Measurements from ENCODE around the gene XRCC1. TPM values are rescaled to one million over a fixed set of nuclear protein-coding genes. Genes with fewer than 3 reads are reported as not detected.

Gene XRCC1
- total RNA-seq, 1 experiment from 2014 or later, result 38.0 TPM

GRCh38 chr19:43578787-43579186 is 3.5 kb upstream of the XRCC1 start:
- no CpG with 5 or more reads among the region's 3 CpGs for WGBS (ENCODE audit: extremely low coverage, insufficient read length, low lambda C conversion rate)
- peaks cover 37 to 51% of the 10 kb centered on the region in 2 experiments for H3K4me1 Mint-ChIP-seq

More at GRCh38 chr19:43578787-43579186, 3.5 kb upstream of the XRCC1 start:
- H2BK12ac ChIP-seq (ENCODE audit: insufficient read length, low read depth, low read length), result no peak overlapping the region
- Mint-ChIP-seq H3K27me3 (ENCODE audit: low read depth) (no peaks in the 10 kb centered on the region), H3K27ac (peak overlapping the region in 1 of 3 experiments; percentile 13; a peak in 1 of 7 replicates), H3K36me3 (ENCODE audit: insufficient read depth in 1 of 3, low read depth in 3 of 3) (peaks cover 2 to 8% (median 3%) of the 10 kb centered on the region in 3 experiments; a peak in 3 of 7 replicates), H3K4me3 (peak overlapping the region; percentile 86 to 92), H3K9me3 (no peaks in the 10 kb centered on the region)
- H3K18ac ChIP-seq (ENCODE audit: insufficient read length, low read depth, low read length), result no peak overlapping the region
- H2AK5ac ChIP-seq (ENCODE audit: insufficient read length, low read length), result no peak overlapping the region
- peaks cover 4% of the 10 kb centered on the region; the same call in 1 of the 2 replicates for H3K4me1 ChIP-seq (ENCODE audit: insufficient read depth, low read length)
- no peak overlapping the region for H2AFZ ChIP-seq (ENCODE audit: low read length)
- no peak overlapping the region for H3T11ph ChIP-seq (ENCODE audit: low read length)
- no peak overlapping the region for H4K5ac ChIP-seq (ENCODE audit: insufficient read length, low read depth, low read length)
- H2BK120ac ChIP-seq (ENCODE audit: low read depth, low read length, poor library complexity, severe bottlenecking), result no peak overlapping the region
- TF ChIP-seq, protein P1, sequence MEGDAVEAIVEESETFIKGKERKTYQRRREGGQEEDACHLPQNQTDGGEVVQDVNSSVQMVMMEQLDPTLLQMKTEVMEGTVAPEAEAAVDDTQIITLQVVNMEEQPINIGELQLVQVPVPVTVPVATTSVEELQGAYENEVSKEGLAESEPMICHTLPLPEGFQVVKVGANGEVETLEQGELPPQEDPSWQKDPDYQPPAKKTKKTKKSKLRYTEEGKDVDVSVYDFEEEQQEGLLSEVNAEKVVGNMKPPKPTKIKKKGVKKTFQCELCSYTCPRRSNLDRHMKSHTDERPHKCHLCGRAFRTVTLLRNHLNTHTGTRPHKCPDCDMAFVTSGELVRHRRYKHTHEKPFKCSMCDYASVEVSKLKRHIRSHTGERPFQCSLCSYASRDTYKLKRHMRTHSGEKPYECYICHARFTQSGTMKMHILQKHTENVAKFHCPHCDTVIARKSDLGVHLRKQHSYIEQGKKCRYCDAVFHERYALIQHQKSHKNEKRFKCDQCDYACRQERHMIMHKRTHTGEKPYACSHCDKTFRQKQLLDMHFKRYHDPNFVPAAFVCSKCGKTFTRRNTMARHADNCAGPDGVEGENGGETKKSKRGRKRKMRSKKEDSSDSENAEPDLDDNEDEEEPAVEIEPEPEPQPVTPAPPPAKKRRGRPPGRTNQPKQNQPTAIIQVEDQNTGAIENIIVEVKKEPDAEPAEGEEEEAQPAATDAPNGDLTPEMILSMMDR (conservative IDR thresholded peaks at IDR 0.05), result no peak
- no peak overlapping the region for H2BK5ac ChIP-seq (ENCODE audit: insufficient read length, low read length)
- no peak overlapping the region for H3K4me2 ChIP-seq (ENCODE audit: insufficient read depth, insufficient read length, low read length)
- no peak overlapping the region for H3K27ac ChIP-seq (ENCODE audit: insufficient read length, low read depth, low read length)
- no peak overlapping the region for H2BK20ac ChIP-seq (ENCODE audit: low read depth, low read length, poor library complexity, severe bottlenecking)
- H3K9me3 ChIP-seq (ENCODE audit: control insufficient read depth, low read depth, low read length), result no peaks in the 10 kb centered on the region
- no peak for DNase-seq
- H3K4ac ChIP-seq (ENCODE audit: low read depth, low read length), result no peak overlapping the region
- H3K56ac ChIP-seq (ENCODE audit: insufficient read length, low read depth, low read length), result no peak overlapping the region
- H3K27me3 ChIP-seq (ENCODE audit: insufficient read depth, low read length), result no peaks in the 10 kb centered on the region
- H4K8ac ChIP-seq (replicated peaks; ENCODE audit: insufficient read length, low read depth, low read length), result no peak overlapping the region
- no peaks in the 10 kb centered on the region for H3K79me1 ChIP-seq (ENCODE audit: insufficient read depth, low read depth, low read length, poor library complexity, severe bottlenecking)
- no peak overlapping the region for H3K9ac ChIP-seq (ENCODE audit: extremely low read depth, insufficient read length, low read length)
- H2BK15ac ChIP-seq (ENCODE audit: low read depth, low read length), result no peak overlapping the region
- H4K20me1 ChIP-seq (ENCODE audit: control insufficient read depth, insufficient read depth, insufficient read length), result no peaks in the 10 kb centered on the region
- no peak overlapping the region for H3K23ac ChIP-seq (ENCODE audit: insufficient read length, low read depth, low read length)
- H3K23me2 ChIP-seq (ENCODE audit: insufficient read length, low read depth, low read length, poor library complexity, severe bottlenecking), result peaks cover 12% of the 10 kb centered on the region
- no peak overlapping the region for H4K91ac ChIP-seq (ENCODE audit: insufficient read length, low read depth, low read length)
- no peaks in the 10 kb centered on the region for H3K79me2 ChIP-seq (ENCODE audit: insufficient read depth, low read length)
- H3K14ac ChIP-seq (ENCODE audit: insufficient read depth, low read length), result no peak overlapping the region

All from H9 (cell line).